HL-60 (cell line): Measurements from ENCODE around the gene TPD52L1.

ENCODE experiments used
- DNase-seq, 2 experiments: peaks; one replicate each; pipeline ENCODE4 v3.0.0-alpha.2; 2010 to 2020; ENCODE audit warnings: low read depth in 1 of 2, low spot score in 1 of 2
- H3K27ac ChIP-seq: fragments of 250-450 bp; sonication (Bioruptor Pico); replicated peaks from 2 replicates; pipeline ENCODE4 v1.5.1; 2020; ENCODE audit warnings: mild to moderate bottlenecking, moderate library complexity
- H3K27me3 ChIP-seq: fragments of 250-450 bp; sonication (Bioruptor Pico); 2 replicates; pipeline ENCODE4 v1.5.1; 2021; ENCODE audit warnings: mild to moderate bottlenecking, moderate library complexity; ENCODE audit not compliant: insufficient read depth, poor library complexity, severe bottlenecking
- H3K4me3 ChIP-seq: replicated peaks from 2 replicates; pipeline ENCODE4 v1.5.1; 2011; ENCODE audit warnings: mild to moderate bottlenecking, control low read depth, low read length; ENCODE audit not compliant: insufficient read depth
- CTCF ChIP-seq: IDR thresholded peaks from one replicate; pipeline ENCODE4 v1.5.1; 2011; ENCODE audit warnings: low read length, control low read depth, inconsistent platforms; ENCODE audit not compliant: insufficient read depth
- GABPA ChIP-seq: IDR thresholded peaks from 2 replicates; pipeline ENCODE4 v1.6.1; 2012; ENCODE audit warnings: low read depth
- POLR2AphosphoS5 ChIP-seq: IDR thresholded peaks from 2 replicates; pipeline ENCODE4 v1.6.1; 2012; ENCODE audit warnings: low read depth
- REST ChIP-seq: IDR thresholded peaks from 2 replicates; pipeline ENCODE4 v1.6.1; 2012; ENCODE audit warnings: low read depth; ENCODE audit not compliant: insufficient replicate concordance
- SPI1 ChIP-seq: IDR thresholded peaks from 2 replicates; pipeline ENCODE4 v1.6.1; 2012; ENCODE audit warnings: low read depth, mild to moderate bottlenecking, borderline replicate concordance

TPD52L1 gene

GRCh38 chr6:125230674-125231073 lies 77.1 kb downstream of the TPD52L1 start:
- no peak for TF ChIP-seq REST
- TF ChIP-seq SPI1 = no peak
- TF ChIP-seq GABPA = no peak
- TF ChIP-seq CTCF = no peak
- TF ChIP-seq POLR2AphosphoS5 = no peak
- H3K27ac ChIP-seq = no peak overlapping the region
- no peaks in the 10 kb centered on the region for H3K27me3 ChIP-seq
- H3K4me3 ChIP-seq = no peak overlapping the region
- DNase-seq = no peak

- H3K4me3 ChIP-seq = no peak overlapping the region
- no peak overlapping the region for H3K27ac ChIP-seq
- no peak for DNase-seq
- no peaks in the 10 kb centered on the region for H3K27me3 ChIP-seq
- TF ChIP-seq POLR2AphosphoS5 (no peak), CTCF (no peak), GABPA (no peak), REST (no peak), SPI1 (no peak)
Measured at GRCh38 chr6:125231133-125231532, 77.6 kb downstream of the TPD52L1 start.

- TF ChIP-seq GABPA = no peak
- no peak for TF ChIP-seq SPI1
- no peak for TF ChIP-seq POLR2AphosphoS5
- no peak for TF ChIP-seq REST
- no peak for TF ChIP-seq CTCF
- no peak overlapping the region for H3K27ac ChIP-seq
Measured at GRCh38 chr6:125231574-125232343, 78.2 kb downstream of the TPD52L1 start.

More at GRCh38 chr6:125231574-125232343, 78.2 kb downstream of the TPD52L1 start:
- H3K27me3 ChIP-seq = no peaks in the 10 kb centered on the region
- no peak overlapping the region for H3K4me3 ChIP-seq
- DNase-seq = no peak
